OCI-LY3 (cell line): ENCODE results near the gene CEP20.

Source experiments
- H2AFZ ChIP-seq: fragments of 200-600, 300-600 bp; shearing (Covaris generic); 2 replicates; pipeline ENCODE4 v1.6.0; 2014; ENCODE audit warnings: antibody characterized with exemption, low read depth, low read length
- H3K27ac ChIP-seq: fragments of 200-600, 300-600 bp; sonication (generic); 2 replicates; pipeline ENCODE4 v1.5.1; 2014; ENCODE audit warnings: mild to moderate bottlenecking, low read length, moderate library complexity, mixed read lengths
- H3K27me3 ChIP-seq: fragments of 200-600, 300-600 bp; sonication (generic); 2 replicates; pipeline ENCODE4 v1.6.1; 2014; ENCODE audit warnings: low read depth, low read length, mixed read lengths
- H3K36me3 ChIP-seq: fragments of 200-600, 300-600 bp; sonication (generic); replicated peaks from 2 replicates; pipeline ENCODE3; 2014; ENCODE audit warnings: low read depth, low read length, mixed read lengths
- H3K4me1 ChIP-seq: fragments of 300-600, 200-600 bp; sonication (generic); 2 replicates; pipeline ENCODE4 v1.6.1; 2014; ENCODE audit warnings: low read length, mixed read lengths
- H3K4me2 ChIP-seq: fragments of 200-600, 300-600 bp; sonication (generic); 2 replicates; pipeline ENCODE4 v1.6.1; 2014; ENCODE audit warnings: low read length, mixed read lengths
- H3K4me3 ChIP-seq: fragments of 300-600, 200-600 bp; sonication (generic); 2 replicates; pipeline ENCODE4 v1.5.1; 2014; ENCODE audit warnings: antibody characterized with exemption, mild to moderate bottlenecking, low read length, moderate library complexity
- H3K79me2 ChIP-seq: fragments of 300-600, 200-600 bp; shearing (Covaris generic); 2 replicates; pipeline ENCODE4 v1.6.1; 2014; ENCODE audit warnings: mild to moderate bottlenecking, low read length, mixed read lengths
- H3K9ac ChIP-seq: fragments of 300-600, 200-600 bp; shearing (Covaris generic); 2 replicates; pipeline ENCODE4 v1.6.0; 2014; ENCODE audit warnings: mild to moderate bottlenecking, low read length, moderate library complexity
- H3K9me3 ChIP-seq: fragments of 200-600, 300-600 bp; shearing (Covaris generic); 2 replicates; pipeline ENCODE4 v1.6.1; 2014; ENCODE audit warnings: low read length, mixed read lengths; ENCODE audit not compliant: insufficient read depth
- H4K20me1 ChIP-seq: fragments of 200-600, 300-600 bp; sonication (generic); 2 replicates; pipeline ENCODE4 v1.6.1; 2016; ENCODE audit warnings: low read length, mixed read lengths; ENCODE audit not compliant: insufficient read depth
- CTCF ChIP-seq: fragments of 200-600, 300-600 bp; sonication (generic); IDR thresholded peaks from 2 replicates; pipeline ENCODE4 v1.5.1; 2014; ENCODE audit warnings: antibody characterized with exemption, low read length, low read depth
- EZH2phosphoT487 ChIP-seq: fragments of 200-600 bp; shearing (Covaris generic); IDR thresholded peaks from 2 replicates; pipeline ENCODE4 v1.6.1; 2018; ENCODE audit warnings: antibody characterized with exemption, mixed run types, low read depth

Gene CEP20

GRCh38 chr16:15822957-15823356, 65.4 kb downstream of the CEP20 start:
- Histone ChIP-seq H2AFZ (no peak overlapping the region), H3K27me3 (peaks cover 18% of the 10 kb centered on the region), H3K4me3 (no peak overlapping the region), H3K4me2 (no peak overlapping the region), H3K9ac (no peak overlapping the region), H3K9me3 (no peaks in the 10 kb centered on the region), H3K4me1 (peaks cover 8% of the 10 kb centered on the region; the same call in 1 of the 2 replicates), H4K20me1 (no peaks in the 10 kb centered on the region), H3K27ac (no peak overlapping the region), H3K79me2 (no peaks in the 10 kb centered on the region), H3K36me3 (no peaks in the 10 kb centered on the region)
- TF ChIP-seq EZH2phosphoT487 (no peak), CTCF (no peak)

GRCh38 chr16:15820837-15821236, 67.6 kb downstream of the CEP20 start:
- H3K27ac ChIP-seq: no peak overlapping the region
- H4K20me1 ChIP-seq: no peaks in the 10 kb centered on the region
- H3K4me3 ChIP-seq: no peak overlapping the region
- TF ChIP-seq EZH2phosphoT487 (no peak), CTCF (no peak)
- peaks cover 29% of the 10 kb centered on the region for H3K27me3 ChIP-seq
- H3K9ac ChIP-seq: no peak overlapping the region
- no peak overlapping the region for H3K4me2 ChIP-seq
- H3K9me3 ChIP-seq: peaks cover 10% of the 10 kb centered on the region
- H3K36me3 ChIP-seq: no peaks in the 10 kb centered on the region
- H2AFZ ChIP-seq: no peak overlapping the region
- peaks cover 8% of the 10 kb centered on the region; the same call in 1 of the 2 replicates for H3K4me1 ChIP-seq
- no peaks in the 10 kb centered on the region for H3K79me2 ChIP-seq

GRCh38 chr16:15819046-15819445, 69.4 kb downstream of the CEP20 start:
- Histone ChIP-seq H3K27me3 (peaks cover 28% of the 10 kb centered on the region), H3K36me3 (no peaks in the 10 kb centered on the region)

GRCh38 chr16:15817446-15817845, 71.0 kb downstream of the CEP20 start:
- TF ChIP-seq EZH2phosphoT487: no peak
- Histone ChIP-seq H3K27me3 (peaks cover 25% of the 10 kb centered on the region), H3K9me3 (peaks cover 14% of the 10 kb centered on the region), H3K4me2 (no peak overlapping the region), H2AFZ (no peak overlapping the region), H4K20me1 (no peaks in the 10 kb centered on the region), H3K79me2 (no peaks in the 10 kb centered on the region), H3K36me3 (no peaks in the 10 kb centered on the region), H3K9ac (no peak overlapping the region), H3K4me3 (no peak overlapping the region), H3K4me1 (no peaks in the 10 kb centered on the region), H3K27ac (no peak overlapping the region)

More at GRCh38 chr16:15819046-15819445, 69.4 kb downstream of the CEP20 start:
- no peak overlapping the region for H3K9ac ChIP-seq
- peaks cover 14% of the 10 kb centered on the region for H3K9me3 ChIP-seq
- no peaks in the 10 kb centered on the region for H4K20me1 ChIP-seq
- H3K4me1 ChIP-seq: no peaks in the 10 kb centered on the region
- TF ChIP-seq CTCF: no peak
- TF ChIP-seq EZH2phosphoT487: no peak
- no peak overlapping the region for H2AFZ ChIP-seq
- H3K4me2 ChIP-seq: no peak overlapping the region
- no peak overlapping the region for H3K4me3 ChIP-seq
- no peak overlapping the region for H3K27ac ChIP-seq
- no peaks in the 10 kb centered on the region for H3K79me2 ChIP-seq

GRCh38 chr16:15816228-15816627, 72.2 kb downstream of the CEP20 start:
- Histone ChIP-seq H3K4me3 (no peak overlapping the region), H2AFZ (no peak overlapping the region), H3K4me2 (no peak overlapping the region), H3K4me1 (no peaks in the 10 kb centered on the region), H4K20me1 (no peaks in the 10 kb centered on the region), H3K27me3 (peaks cover 25% of the 10 kb centered on the region), H3K79me2 (no peaks in the 10 kb centered on the region), H3K27ac (no peak overlapping the region), H3K9ac (no peak overlapping the region), H3K36me3 (no peaks in the 10 kb centered on the region), H3K9me3 (peaks cover 14% of the 10 kb centered on the region)
- TF ChIP-seq EZH2phosphoT487 (no peak), CTCF (no peak)
